Kidney (tissue), 14 donors: ENCODE measurements around the gene IGF1R. TPM values are rescaled to one million over a fixed set of nuclear protein-coding genes. Genes with fewer than 3 reads are reported as not detected.

Source experiments
- DNase-seq, 5 donors: peaks; one replicate each; pipeline ENCODE4 v3.0.0-alpha.2; 2013 to 2020
- FAIRE-seq: peaks from 2 replicates; lab custom pipeline; 2012; peaks lifted over from hg19 to GRCh38; lab: Jason Lieb, UNC
- H3K27ac ChIP-seq, 2 donors: one replicate each; pipeline ENCODE4 v1.7.0; 2013; ENCODE audit warnings: low read depth in 2 of 2, low read length in 2 of 2, inconsistent platforms in 1 of 2
- H3K27me3 ChIP-seq: one replicate; pipeline ENCODE4 v1.7.1; 2013; ENCODE audit warnings: low read length, inconsistent platforms; ENCODE audit not compliant: control insufficient read depth, insufficient read depth
- H3K36me3 ChIP-seq, 3 donors: one replicate each; pipeline versions ENCODE4 v1.7.0 to v1.7.1; 2013; ENCODE audit warnings: low read length in 3 of 3, control low read depth in 1 of 3, inconsistent platforms in 1 of 3; ENCODE audit not compliant: insufficient read depth in 3 of 3, control insufficient read depth in 2 of 3
- H3K4me1 ChIP-seq, 3 donors: one replicate each; pipeline versions ENCODE4 v1.7.0 to v1.7.1; 2013; ENCODE audit warnings: low read length in 3 of 3, inconsistent platforms in 1 of 3, low read depth in 1 of 3; ENCODE audit not compliant: control insufficient read depth in 2 of 3, insufficient read depth in 2 of 3
- H3K4me3 ChIP-seq, 3 donors: one replicate each; pipeline versions ENCODE4 v1.7.0 to v1.8.1; 2013; ENCODE audit warnings: low read length in 3 of 3, control low read depth in 1 of 3, inconsistent platforms in 1 of 3
- H3K9ac ChIP-seq, 3 donors: one replicate each; pipeline versions ENCODE4 v1.7.0 to v1.7.1; 2013; ENCODE audit warnings: low read length in 3 of 3, control low read depth in 1 of 3, inconsistent platforms in 1 of 3
- H3K9me3 ChIP-seq, 3 donors: one replicate each; pipeline versions ENCODE4 v1.7.0 to v1.7.1; 2013; ENCODE audit warnings: low read length in 3 of 3, control low read depth in 1 of 3, inconsistent platforms in 1 of 3; ENCODE audit not compliant: control insufficient read depth in 2 of 3, insufficient read depth in 1 of 3
- intact Hi-C: fragments of 100-400 bp; cut with DNase I; formaldehyde crosslinking; loops from one replicate; pipeline ENCODE4 v1.11.1; 2022
- polyA plus RNA-seq: library from polyadenylated mRNA; stranded (reverse); fragments of 350-450 nt; fragmentation: Illumina TruSeq; extraction: RNeasy Lipid Tissue Mini Kit (QIAGEN cat#74804); gene quantifications from one replicate; pipeline ENCODE4 v1.2.3, GENCODE V29; 2014; ENCODE audit warnings: low read depth, low replicate concordance; ENCODE audit not compliant: insufficient read depth
- total RNA-seq: library from RNA; stranded (reverse); fragmentation: NEBNext Ultra II Directional; extraction: Animal tissue kit (Norgen Biotek cat#: 25700); gene quantifications from one replicate; pipeline ENCODE4 v1.2.1, GENCODE V29; 2021
- TF ChIP-seq, protein P1 (sequence below): IDR thresholded peaks from 3 replicates; pipeline ENCODE4 v1.5.1; 2012; ENCODE audit warnings: mild to moderate bottlenecking, moderate library complexity, borderline replicate concordance; ENCODE audit not compliant: insufficient read depth; ENCODE audit errors: extremely low read depth
- donor health status: control.
- donor health status: control.
- donor health status: control.
- donor health status: control.
- donor health status: control.
- donor health status: DM: yes; HTN: yes; CAD: no.
- donor health status: Normal renal cell carcinoma (clear cell type).

The IGF1R gene
- total and polyA plus RNA-seq, 2 donors from 2014 or later, result 6.5 to 73.2 TPM

GRCh38 chr15:98834976-98835375, 186.6 kb downstream of the IGF1R start:
- no peak for DNase-seq
- no peaks in the 10 kb centered on the region for H3K36me3 ChIP-seq
- peaks cover 0 to 3% (median 0%) of the 10 kb centered on the region in 3 donors for H3K4me1 ChIP-seq
- FAIRE-seq, result no peak
- TF ChIP-seq, protein P1, sequence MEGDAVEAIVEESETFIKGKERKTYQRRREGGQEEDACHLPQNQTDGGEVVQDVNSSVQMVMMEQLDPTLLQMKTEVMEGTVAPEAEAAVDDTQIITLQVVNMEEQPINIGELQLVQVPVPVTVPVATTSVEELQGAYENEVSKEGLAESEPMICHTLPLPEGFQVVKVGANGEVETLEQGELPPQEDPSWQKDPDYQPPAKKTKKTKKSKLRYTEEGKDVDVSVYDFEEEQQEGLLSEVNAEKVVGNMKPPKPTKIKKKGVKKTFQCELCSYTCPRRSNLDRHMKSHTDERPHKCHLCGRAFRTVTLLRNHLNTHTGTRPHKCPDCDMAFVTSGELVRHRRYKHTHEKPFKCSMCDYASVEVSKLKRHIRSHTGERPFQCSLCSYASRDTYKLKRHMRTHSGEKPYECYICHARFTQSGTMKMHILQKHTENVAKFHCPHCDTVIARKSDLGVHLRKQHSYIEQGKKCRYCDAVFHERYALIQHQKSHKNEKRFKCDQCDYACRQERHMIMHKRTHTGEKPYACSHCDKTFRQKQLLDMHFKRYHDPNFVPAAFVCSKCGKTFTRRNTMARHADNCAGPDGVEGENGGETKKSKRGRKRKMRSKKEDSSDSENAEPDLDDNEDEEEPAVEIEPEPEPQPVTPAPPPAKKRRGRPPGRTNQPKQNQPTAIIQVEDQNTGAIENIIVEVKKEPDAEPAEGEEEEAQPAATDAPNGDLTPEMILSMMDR, result no peak
- no peak overlapping the region for H3K9ac ChIP-seq
- intact Hi-C loops, result no loop called here
- peaks cover 0 to 23% (median 3%) of the 10 kb centered on the region in 3 donors for H3K9me3 ChIP-seq
- no peak overlapping the region for H3K4me3 ChIP-seq
- no peaks in the 10 kb centered on the region for H3K27me3 ChIP-seq
- H3K27ac ChIP-seq, result no peak overlapping the region

DNA sequence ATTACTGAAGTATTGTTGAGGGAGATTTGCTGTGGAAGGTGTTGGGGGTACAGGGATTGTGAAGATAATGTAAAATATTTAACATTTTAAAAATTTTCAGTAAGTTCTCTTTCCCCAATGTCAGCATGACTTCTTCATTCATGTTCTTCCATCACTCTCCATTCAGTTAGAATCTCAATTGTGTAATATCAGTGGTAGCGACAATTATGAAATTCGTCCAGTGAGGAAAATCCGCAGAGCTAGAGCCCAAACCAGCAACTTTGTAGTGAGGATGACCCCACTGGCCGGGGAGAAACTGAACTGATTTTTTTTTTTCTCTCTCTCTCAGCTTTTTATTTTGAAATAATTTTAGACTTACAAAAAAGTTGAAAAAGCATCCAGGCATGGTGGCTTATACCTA, 187.5 kb downstream of the IGF1R start:
- intact Hi-C loops, result no loop called here
- FAIRE-seq (no peak), DNase-seq (no peak)
- Histone ChIP-seq H3K27me3 (no peaks in the 10 kb centered on the region), H3K9ac (no peak overlapping the region), H3K9me3 (peaks cover 0 to 16% (median 0%) of the 10 kb centered on the region in 3 donors), H3K27ac (no peak overlapping the region), H3K4me1 (peaks cover 0 to 3% (median 0%) of the 10 kb centered on the region in 3 donors), H3K36me3 (no peaks in the 10 kb centered on the region), H3K4me3 (no peak overlapping the region)
- TF ChIP-seq, protein P1, result no peak

- intact Hi-C loops, result no loop called here
- H3K9me3 ChIP-seq, result no peaks in the 10 kb centered on the region
Observed at GRCh38 chr15:98838387-98839259, 190.3 kb downstream of the IGF1R start.

More at GRCh38 chr15:98838387-98839259, 190.3 kb downstream of the IGF1R start:
- DNase-seq (no peak), FAIRE-seq (no peak)
- no peak overlapping the region for H3K27ac ChIP-seq
- no peaks in the 10 kb centered on the region for H3K36me3 ChIP-seq
- peaks cover 0 to 3% (median 0%) of the 10 kb centered on the region in 3 donors for H3K4me1 ChIP-seq
- TF ChIP-seq, protein P1, result no peak
- no peak overlapping the region for H3K9ac ChIP-seq
- H3K27me3 ChIP-seq, result no peaks in the 10 kb centered on the region
- no peak overlapping the region for H3K4me3 ChIP-seq
